ENCODE results near the gene VAC14.

VAC14 gene

GRCh38 chr16:70786020-70786755 lies 14.8 kb downstream of the VAC14 start:
- Histone ChIP-seq H3K4me3 (ENCODE audit: low read depth in 1 of 2, low read length in 2 of 2) (no peak overlapping the region), H3K27ac (ENCODE audit: low read depth, low read length) (no peak overlapping the region), H3K9ac (ENCODE audit: low read depth in 1 of 2, low read length in 2 of 2) (no peak overlapping the region), H3K4me1 (ENCODE audit: control insufficient read depth in 1 of 2, insufficient read depth in 2 of 2, low read length in 2 of 2) (no peaks in the 10 kb centered on the region), H3K36me3 (ENCODE audit: control insufficient read depth in 1 of 2, insufficient read depth in 2 of 2, low read length in 2 of 2) (peaks cover 35 to 67% of the 10 kb centered on the region in 2 donors), H3K9me3 (ENCODE audit: control insufficient read depth in 1 of 2, low read length in 2 of 2) (no peaks in the 10 kb centered on the region), H3K27me3 (ENCODE audit: control insufficient read depth in 1 of 2, insufficient read depth in 2 of 2, low read length in 2 of 2) (no peaks in the 10 kb centered on the region)

DNA sequence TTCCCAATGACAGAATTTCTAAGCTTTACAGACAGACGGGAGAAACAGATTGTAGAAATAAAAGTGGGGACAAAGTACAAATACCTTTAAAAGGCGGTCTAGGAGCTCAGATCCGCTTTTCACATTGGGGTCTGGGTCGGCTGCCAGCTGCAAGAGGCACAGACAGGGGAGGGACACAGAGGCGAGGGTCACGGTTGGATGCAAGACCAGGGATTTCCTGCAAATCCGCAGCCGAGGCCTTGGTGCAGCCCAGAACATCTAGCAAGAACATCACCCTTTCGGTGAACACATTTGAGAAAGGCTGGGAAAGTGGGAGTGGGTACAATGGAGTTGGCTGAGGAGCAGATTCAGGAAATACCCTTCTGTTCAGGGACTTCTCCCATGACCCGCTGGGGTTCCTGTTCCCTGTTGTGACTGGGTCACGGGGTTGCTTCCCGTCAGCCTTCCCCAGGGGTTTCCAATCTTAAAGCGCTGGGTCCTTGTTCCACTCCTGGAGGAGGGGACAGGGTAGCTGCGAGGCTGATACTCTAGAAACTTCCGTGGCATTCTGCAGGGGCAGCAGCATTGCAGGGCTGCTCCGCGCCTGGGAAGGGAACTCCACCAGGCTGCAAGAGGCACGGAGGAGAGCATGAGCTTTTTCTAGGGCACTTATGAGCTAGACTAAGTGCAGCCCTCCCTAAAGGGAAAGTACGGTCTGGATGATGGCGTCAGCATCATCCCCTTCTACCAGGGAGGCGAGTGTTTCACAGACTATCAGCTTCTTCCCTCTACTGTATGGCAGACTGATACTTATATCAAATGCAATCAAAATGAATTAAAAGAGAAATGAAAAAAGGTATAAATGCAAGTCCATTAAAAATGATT lies 16.0 kb downstream of the VAC14 start:
- Histone ChIP-seq H3K27ac (ENCODE audit: low read depth, low read length) (no peak overlapping the region), H3K4me1 (ENCODE audit: control insufficient read depth in 1 of 2, insufficient read depth in 2 of 2, low read length in 2 of 2) (no peaks in the 10 kb centered on the region), H3K27me3 (ENCODE audit: control insufficient read depth in 1 of 2, insufficient read depth in 2 of 2, low read length in 2 of 2) (no peaks in the 10 kb centered on the region), H3K9ac (ENCODE audit: low read depth in 1 of 2, low read length in 2 of 2) (no peak overlapping the region), H3K4me3 (ENCODE audit: low read depth in 1 of 2, low read length in 2 of 2) (no peak overlapping the region), H3K36me3 (ENCODE audit: control insufficient read depth in 1 of 2, insufficient read depth in 2 of 2, low read length in 2 of 2) (peaks cover 42 to 79% of the 10 kb centered on the region in 2 donors), H3K9me3 (ENCODE audit: control insufficient read depth in 1 of 2, low read length in 2 of 2) (no peaks in the 10 kb centered on the region)

GRCh38 chr16:70782237-70782636 lies 18.7 kb downstream of the VAC14 start:
- no peak overlapping the region for H3K4me3 ChIP-seq (ENCODE audit: low read depth in 1 of 2, low read length in 2 of 2)
- H3K9ac ChIP-seq (ENCODE audit: low read depth in 1 of 2, low read length in 2 of 2), result no peak overlapping the region
- H3K4me1 ChIP-seq (ENCODE audit: control insufficient read depth in 1 of 2, insufficient read depth in 2 of 2, low read length in 2 of 2), result no peaks in the 10 kb centered on the region
- H3K27ac ChIP-seq (ENCODE audit: low read depth, low read length), result no peak overlapping the region
- no peaks in the 10 kb centered on the region for H3K27me3 ChIP-seq (ENCODE audit: control insufficient read depth in 1 of 2, insufficient read depth in 2 of 2, low read length in 2 of 2)
- no peaks in the 10 kb centered on the region for H3K9me3 ChIP-seq (ENCODE audit: control insufficient read depth in 1 of 2, low read length in 2 of 2)
- H3K36me3 ChIP-seq (ENCODE audit: control insufficient read depth in 1 of 2, insufficient read depth in 2 of 2, low read length in 2 of 2), result peaks cover 49 to 88% of the 10 kb centered on the region in 2 donors

- Histone ChIP-seq H3K36me3 (ENCODE audit: control insufficient read depth in 1 of 2, insufficient read depth in 2 of 2, low read length in 2 of 2) (peaks cover 49 to 83% of the 10 kb centered on the region in 2 donors), H3K27ac (ENCODE audit: low read depth, low read length) (no peak overlapping the region), H3K4me1 (ENCODE audit: control insufficient read depth in 1 of 2, insufficient read depth in 2 of 2, low read length in 2 of 2) (no peaks in the 10 kb centered on the region), H3K4me3 (ENCODE audit: low read depth in 1 of 2, low read length in 2 of 2) (no peak overlapping the region), H3K27me3 (ENCODE audit: control insufficient read depth in 1 of 2, insufficient read depth in 2 of 2, low read length in 2 of 2) (no peaks in the 10 kb centered on the region), H3K9me3 (ENCODE audit: control insufficient read depth in 1 of 2, low read length in 2 of 2) (no peaks in the 10 kb centered on the region), H3K9ac (ENCODE audit: low read depth in 1 of 2, low read length in 2 of 2) (no peak overlapping the region)
These were observed 19.2 kb downstream of the VAC14 start for GRCh38 chr16:70781800-70782199.

- no peak overlapping the region for H3K4me3 ChIP-seq (ENCODE audit: low read depth in 1 of 2, low read length in 2 of 2)
- H3K4me1 ChIP-seq (ENCODE audit: control insufficient read depth in 1 of 2, insufficient read depth in 2 of 2, low read length in 2 of 2), result no peaks in the 10 kb centered on the region
- H3K9ac ChIP-seq (ENCODE audit: low read depth in 1 of 2, low read length in 2 of 2), result no peak overlapping the region
- H3K9me3 ChIP-seq (ENCODE audit: control insufficient read depth in 1 of 2, low read length in 2 of 2), result no peaks in the 10 kb centered on the region
- H3K36me3 ChIP-seq (ENCODE audit: control insufficient read depth in 1 of 2, insufficient read depth in 2 of 2, low read length in 2 of 2), result peaks cover 44 to 71% of the 10 kb centered on the region in 2 donors
- H3K27me3 ChIP-seq (ENCODE audit: control insufficient read depth in 1 of 2, insufficient read depth in 2 of 2, low read length in 2 of 2), result no peaks in the 10 kb centered on the region
- H3K27ac ChIP-seq (ENCODE audit: low read depth, low read length), result no peak overlapping the region
These were observed 20.4 kb downstream of the VAC14 start for GRCh38 chr16:70780546-70780945.

GRCh38 chr16:70779361-70779760 lies 21.6 kb downstream of the VAC14 start:
- H3K9me3 ChIP-seq (ENCODE audit: control insufficient read depth in 1 of 2, low read length in 2 of 2), result no peaks in the 10 kb centered on the region
- no peak overlapping the region for H3K9ac ChIP-seq (ENCODE audit: low read depth in 1 of 2, low read length in 2 of 2)
- no peaks in the 10 kb centered on the region for H3K27me3 ChIP-seq (ENCODE audit: control insufficient read depth in 1 of 2, insufficient read depth in 2 of 2, low read length in 2 of 2)
- H3K4me1 ChIP-seq (ENCODE audit: control insufficient read depth in 1 of 2, insufficient read depth in 2 of 2, low read length in 2 of 2), result no peaks in the 10 kb centered on the region
- peaks cover 34 to 59% of the 10 kb centered on the region in 2 donors for H3K36me3 ChIP-seq (ENCODE audit: control insufficient read depth in 1 of 2, insufficient read depth in 2 of 2, low read length in 2 of 2)
- H3K27ac ChIP-seq (ENCODE audit: low read depth, low read length), result no peak overlapping the region
- H3K4me3 ChIP-seq (ENCODE audit: low read depth in 1 of 2, low read length in 2 of 2), result no peak overlapping the region

DNA sequence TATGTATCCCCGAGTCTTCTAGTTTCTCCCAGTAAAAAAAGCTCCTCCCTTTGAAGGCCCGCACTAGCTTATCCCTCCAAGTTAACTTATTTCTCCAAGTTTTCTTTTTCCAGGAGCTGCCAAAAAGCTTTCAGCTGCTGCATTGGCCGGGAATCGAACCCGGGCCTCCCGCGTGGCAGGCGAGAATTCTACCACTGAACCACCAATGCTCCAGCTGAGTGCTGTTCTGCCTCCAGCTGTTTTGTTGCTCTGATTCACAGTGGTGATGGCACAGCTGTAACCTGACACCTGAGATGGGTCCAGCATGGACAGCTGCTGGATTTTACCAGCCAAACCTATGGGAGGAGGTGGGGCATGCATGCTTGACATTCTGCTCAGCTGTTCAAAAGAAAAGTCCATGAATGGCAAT lies 22.1 kb downstream of the VAC14 start:
- peaks cover 38 to 55% of the 10 kb centered on the region in 2 donors for H3K36me3 ChIP-seq (ENCODE audit: control insufficient read depth in 1 of 2, insufficient read depth in 2 of 2, low read length in 2 of 2)

GRCh38 chr16:70777973-70778406 lies 23.0 kb downstream of the VAC14 start:
- Histone ChIP-seq H3K36me3 (ENCODE audit: control insufficient read depth in 1 of 2, insufficient read depth in 2 of 2, low read length in 2 of 2) (peaks cover 33 to 45% of the 10 kb centered on the region in 2 donors), H3K4me3 (ENCODE audit: low read depth in 1 of 2, low read length in 2 of 2) (no peak overlapping the region), H3K4me1 (ENCODE audit: control insufficient read depth in 1 of 2, insufficient read depth in 2 of 2, low read length in 2 of 2) (no peaks in the 10 kb centered on the region), H3K9me3 (ENCODE audit: control insufficient read depth in 1 of 2, low read length in 2 of 2) (no peaks in the 10 kb centered on the region), H3K27me3 (ENCODE audit: control insufficient read depth in 1 of 2, insufficient read depth in 2 of 2, low read length in 2 of 2) (no peaks in the 10 kb centered on the region), H3K27ac (ENCODE audit: low read depth, low read length) (no peak overlapping the region), H3K9ac (ENCODE audit: low read depth in 1 of 2, low read length in 2 of 2) (no peak overlapping the region)

More for the DNA sequence above, 22.1 kb downstream of the VAC14 start:
- no peak overlapping the region for H3K4me3 ChIP-seq (ENCODE audit: low read depth in 1 of 2, low read length in 2 of 2)
- H3K9ac ChIP-seq (ENCODE audit: low read depth in 1 of 2, low read length in 2 of 2), result no peak overlapping the region
- no peak overlapping the region for H3K27ac ChIP-seq (ENCODE audit: low read depth, low read length)
- no peaks in the 10 kb centered on the region for H3K27me3 ChIP-seq (ENCODE audit: control insufficient read depth in 1 of 2, insufficient read depth in 2 of 2, low read length in 2 of 2)
- H3K9me3 ChIP-seq (ENCODE audit: control insufficient read depth in 1 of 2, low read length in 2 of 2), result no peaks in the 10 kb centered on the region
- no peaks in the 10 kb centered on the region for H3K4me1 ChIP-seq (ENCODE audit: control insufficient read depth in 1 of 2, insufficient read depth in 2 of 2, low read length in 2 of 2)

- no peak overlapping the region for H3K27ac ChIP-seq (ENCODE audit: low read depth, low read length)
- no peak overlapping the region for H3K4me3 ChIP-seq (ENCODE audit: low read depth in 1 of 2, low read length in 2 of 2)
- peaks cover 30 to 42% of the 10 kb centered on the region in 2 donors for H3K36me3 ChIP-seq (ENCODE audit: control insufficient read depth in 1 of 2, insufficient read depth in 2 of 2, low read length in 2 of 2)
- H3K27me3 ChIP-seq (ENCODE audit: control insufficient read depth in 1 of 2, insufficient read depth in 2 of 2, low read length in 2 of 2), result no peaks in the 10 kb centered on the region
- no peak overlapping the region for H3K9ac ChIP-seq (ENCODE audit: low read depth in 1 of 2, low read length in 2 of 2)
- H3K4me1 ChIP-seq (ENCODE audit: control insufficient read depth in 1 of 2, insufficient read depth in 2 of 2, low read length in 2 of 2), result no peaks in the 10 kb centered on the region
- no peaks in the 10 kb centered on the region for H3K9me3 ChIP-seq (ENCODE audit: control insufficient read depth in 1 of 2, low read length in 2 of 2)
These were observed 23.5 kb downstream of the VAC14 start for GRCh38 chr16:70777496-70777895.

GRCh38 chr16:70775399-70775798 lies 25.6 kb downstream of the VAC14 start:
- no peak overlapping the region for H3K9ac ChIP-seq (ENCODE audit: low read depth in 1 of 2, low read length in 2 of 2)
- no peak overlapping the region for H3K4me3 ChIP-seq (ENCODE audit: low read depth in 1 of 2, low read length in 2 of 2)
- H3K9me3 ChIP-seq (ENCODE audit: control insufficient read depth in 1 of 2, low read length in 2 of 2), result no peaks in the 10 kb centered on the region
- H3K36me3 ChIP-seq (ENCODE audit: control insufficient read depth in 1 of 2, insufficient read depth in 2 of 2, low read length in 2 of 2), result peaks cover 17 to 31% of the 10 kb centered on the region in 2 donors
- no peak overlapping the region for H3K27ac ChIP-seq (ENCODE audit: low read depth, low read length)
- no peaks in the 10 kb centered on the region for H3K4me1 ChIP-seq (ENCODE audit: control insufficient read depth in 1 of 2, insufficient read depth in 2 of 2, low read length in 2 of 2)
- no peaks in the 10 kb centered on the region for H3K27me3 ChIP-seq (ENCODE audit: control insufficient read depth in 1 of 2, insufficient read depth in 2 of 2, low read length in 2 of 2)
